ENCODE measurements around the gene UBQLN4.
"Not testable (repeated sequence)": the region's sequence is repeated elsewhere in the genome, so short reads cannot be mapped to it uniquely, and the experiment has no call there.

Gene UBQLN4

DNA sequence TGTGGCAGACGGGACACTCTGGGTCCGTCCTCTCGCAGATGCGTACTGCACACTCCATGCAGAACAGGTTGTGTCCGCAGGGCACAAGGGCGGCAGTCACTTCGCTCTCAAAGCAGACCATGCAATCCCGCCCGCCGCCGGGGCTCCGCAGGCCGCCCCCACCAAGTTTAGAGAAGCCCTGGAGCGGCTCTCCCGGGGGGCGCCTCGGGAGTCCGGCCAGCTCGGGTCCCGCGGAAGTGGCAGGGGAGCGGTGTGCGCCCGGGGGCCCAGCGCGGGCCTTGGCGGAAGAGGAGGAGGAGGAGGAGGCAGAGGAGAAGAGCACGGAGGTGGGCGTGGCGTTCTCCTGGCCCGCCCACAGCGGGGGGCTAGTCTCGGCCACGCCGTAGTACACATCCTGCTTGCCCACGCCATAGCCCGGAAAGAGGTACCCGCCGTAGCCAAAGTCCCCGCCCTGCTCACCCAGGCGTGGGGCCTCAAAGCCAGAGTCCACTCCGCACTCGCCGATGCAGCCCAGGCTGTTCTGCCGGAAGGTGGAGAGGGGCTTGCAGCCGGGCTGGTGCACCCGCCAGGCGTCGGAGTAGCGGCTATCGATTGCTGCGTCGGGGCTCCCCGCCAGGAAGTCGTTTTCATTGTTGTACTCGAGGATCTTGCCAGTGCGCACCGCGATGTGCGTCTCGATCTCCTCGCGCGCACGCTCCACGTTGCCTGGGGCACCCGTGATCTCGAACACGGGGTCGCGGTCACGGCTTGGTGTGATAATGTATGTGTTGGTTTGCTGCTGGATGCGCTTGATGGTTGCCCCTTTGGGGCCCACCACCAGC is 23.2 kb upstream of the UBQLN4 start:
- DNase-seq (ENCODE audit: low read depth): no peak
- TF ChIP-seq, protein P1, sequence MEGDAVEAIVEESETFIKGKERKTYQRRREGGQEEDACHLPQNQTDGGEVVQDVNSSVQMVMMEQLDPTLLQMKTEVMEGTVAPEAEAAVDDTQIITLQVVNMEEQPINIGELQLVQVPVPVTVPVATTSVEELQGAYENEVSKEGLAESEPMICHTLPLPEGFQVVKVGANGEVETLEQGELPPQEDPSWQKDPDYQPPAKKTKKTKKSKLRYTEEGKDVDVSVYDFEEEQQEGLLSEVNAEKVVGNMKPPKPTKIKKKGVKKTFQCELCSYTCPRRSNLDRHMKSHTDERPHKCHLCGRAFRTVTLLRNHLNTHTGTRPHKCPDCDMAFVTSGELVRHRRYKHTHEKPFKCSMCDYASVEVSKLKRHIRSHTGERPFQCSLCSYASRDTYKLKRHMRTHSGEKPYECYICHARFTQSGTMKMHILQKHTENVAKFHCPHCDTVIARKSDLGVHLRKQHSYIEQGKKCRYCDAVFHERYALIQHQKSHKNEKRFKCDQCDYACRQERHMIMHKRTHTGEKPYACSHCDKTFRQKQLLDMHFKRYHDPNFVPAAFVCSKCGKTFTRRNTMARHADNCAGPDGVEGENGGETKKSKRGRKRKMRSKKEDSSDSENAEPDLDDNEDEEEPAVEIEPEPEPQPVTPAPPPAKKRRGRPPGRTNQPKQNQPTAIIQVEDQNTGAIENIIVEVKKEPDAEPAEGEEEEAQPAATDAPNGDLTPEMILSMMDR (conservative IDR thresholded peaks at IDR 0.05; ENCODE audit: low read depth, low read length): no peak
- no peak overlapping the region for H3K4me3 ChIP-seq (ENCODE audit: low read length)

DNA sequence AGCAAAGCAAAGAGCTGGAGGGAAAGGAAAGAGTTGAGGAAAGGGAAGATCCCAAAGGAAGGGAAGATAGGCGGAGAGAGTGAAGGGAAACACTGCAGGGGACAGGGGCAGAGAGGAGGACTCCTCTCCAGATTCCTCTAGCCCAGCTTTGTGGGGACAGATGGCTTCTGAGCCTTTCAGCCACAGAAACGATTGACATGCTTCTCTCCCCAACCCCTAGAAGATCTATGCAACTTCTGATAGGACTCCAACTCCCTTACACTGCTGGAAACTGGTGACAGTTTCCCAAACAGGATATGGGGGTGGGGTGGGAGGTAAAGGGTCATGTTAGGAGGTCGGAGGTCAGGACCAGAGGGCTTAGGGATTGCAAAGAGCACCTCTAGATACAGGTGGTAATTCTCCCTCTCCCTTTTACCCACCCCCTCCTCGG is 22.2 kb upstream of the UBQLN4 start:
- H3K4me3 ChIP-seq (ENCODE audit: low read length): no peak overlapping the region
- TF ChIP-seq, protein P1 (conservative IDR thresholded peaks at IDR 0.05; ENCODE audit: low read depth, low read length): no peak
- DNase-seq (ENCODE audit: low read depth): no peak

DNA sequence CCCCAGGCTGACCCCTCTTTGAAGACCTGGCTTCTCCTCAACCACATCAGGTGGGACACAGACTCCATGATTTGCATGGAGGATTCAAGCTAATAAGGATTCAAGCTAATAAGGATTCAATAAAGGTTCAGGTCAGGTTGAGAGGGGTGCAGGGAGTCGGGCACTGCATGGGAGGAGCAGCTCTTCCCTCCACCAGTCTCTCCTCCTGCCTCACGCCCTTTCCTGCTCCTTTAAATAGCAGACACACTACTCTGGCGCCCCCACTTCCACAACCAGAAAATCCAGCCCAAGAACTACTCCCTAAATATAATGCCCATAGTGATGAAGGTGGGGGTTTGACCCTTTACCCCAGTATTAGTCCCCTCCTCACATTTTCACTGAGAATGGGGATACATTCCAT is 21.6 kb upstream of the UBQLN4 start:
- TF ChIP-seq, protein P1 (conservative IDR thresholded peaks at IDR 0.05; ENCODE audit: low read depth, low read length): no peak
- no peak overlapping the region for H3K4me3 ChIP-seq (ENCODE audit: low read length)
- no peak for DNase-seq (ENCODE audit: low read depth)

DNA sequence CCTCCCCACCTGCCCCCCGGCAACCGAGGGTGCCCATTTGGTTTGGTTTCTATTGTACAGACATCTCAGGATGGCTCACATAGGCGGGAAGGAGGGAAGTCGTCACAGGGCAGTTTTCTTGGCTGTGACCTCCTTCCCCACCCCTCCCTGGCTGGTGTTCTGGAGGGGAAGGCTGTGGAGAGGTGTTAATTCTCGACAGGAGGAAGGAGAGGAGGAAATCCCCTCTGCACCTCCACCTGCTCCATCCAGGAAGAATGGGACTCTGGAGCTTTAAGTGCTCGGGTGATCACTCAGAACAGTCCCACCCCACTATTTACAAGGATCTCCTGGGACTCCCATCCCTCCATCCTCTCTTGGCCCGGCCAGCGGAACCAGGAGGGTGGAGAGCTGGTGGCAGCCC is 21.1 kb upstream of the UBQLN4 start:
- TF ChIP-seq, protein P1 (conservative IDR thresholded peaks at IDR 0.05; ENCODE audit: low read depth, low read length): no peak
- DNase-seq (ENCODE audit: low read depth): no peak
- no peak overlapping the region for H3K4me3 ChIP-seq (ENCODE audit: low read length)

DNA sequence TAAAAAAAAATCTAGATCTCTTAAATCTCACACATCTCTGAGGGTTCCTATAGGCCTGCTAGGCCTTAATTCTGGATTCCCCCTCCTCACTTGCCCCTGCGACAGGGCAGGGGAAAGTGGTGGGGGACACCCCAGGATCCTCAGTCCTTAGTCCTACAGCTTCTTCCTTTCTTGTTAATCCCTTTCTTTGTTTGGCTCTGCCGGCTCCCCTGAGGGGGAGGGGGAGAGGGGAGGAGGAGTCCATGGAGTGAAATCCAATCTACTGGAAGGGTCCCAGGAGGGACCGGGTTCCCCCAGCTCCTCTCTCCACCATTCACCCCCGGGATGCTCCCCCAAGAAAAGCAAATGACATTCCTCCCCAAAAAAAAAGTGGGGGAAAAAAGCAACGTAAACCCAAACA is 20.1 kb upstream of the UBQLN4 start:
- no peak overlapping the region for H3K4me3 ChIP-seq (ENCODE audit: low read length)

DNA sequence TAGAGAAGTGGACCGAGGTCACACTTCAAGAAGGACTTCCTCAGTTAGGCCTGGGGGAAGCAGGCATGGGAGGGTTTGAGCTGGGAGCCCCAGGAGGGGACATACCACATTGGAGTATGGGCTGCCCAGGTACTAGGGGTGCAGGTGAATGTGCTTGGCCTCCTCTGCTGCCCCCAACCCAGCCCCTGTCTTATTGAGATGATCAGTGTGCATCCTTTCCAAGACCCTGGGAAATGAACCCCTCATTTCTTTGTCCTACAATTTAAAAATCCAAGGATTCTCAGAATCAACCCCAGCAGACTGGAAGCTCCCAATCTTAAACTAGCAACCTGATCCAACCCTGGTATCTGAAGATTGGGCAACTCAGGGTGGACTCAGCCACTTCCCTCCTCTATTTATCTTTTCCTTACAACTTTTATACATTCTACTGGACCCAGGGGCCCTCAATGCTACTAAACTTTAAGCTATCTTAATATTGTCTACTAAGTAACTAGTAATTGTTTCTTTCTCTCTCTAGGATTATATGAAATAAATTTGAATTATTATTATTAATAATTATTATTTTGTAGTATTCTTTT is 19.6 kb upstream of the UBQLN4 start:
- DNase-seq (ENCODE audit: low read depth): no peak
- H3K4me3 ChIP-seq (ENCODE audit: low read length): no peak overlapping the region
- TF ChIP-seq, protein P1 (conservative IDR thresholded peaks at IDR 0.05; ENCODE audit: low read depth, low read length): no peak

More for the DNA sequence above, 20.1 kb upstream of the UBQLN4 start:
- DNase-seq (ENCODE audit: low read depth): no peak
- TF ChIP-seq, protein P1 (conservative IDR thresholded peaks at IDR 0.05; ENCODE audit: low read depth, low read length): no peak

DNA sequence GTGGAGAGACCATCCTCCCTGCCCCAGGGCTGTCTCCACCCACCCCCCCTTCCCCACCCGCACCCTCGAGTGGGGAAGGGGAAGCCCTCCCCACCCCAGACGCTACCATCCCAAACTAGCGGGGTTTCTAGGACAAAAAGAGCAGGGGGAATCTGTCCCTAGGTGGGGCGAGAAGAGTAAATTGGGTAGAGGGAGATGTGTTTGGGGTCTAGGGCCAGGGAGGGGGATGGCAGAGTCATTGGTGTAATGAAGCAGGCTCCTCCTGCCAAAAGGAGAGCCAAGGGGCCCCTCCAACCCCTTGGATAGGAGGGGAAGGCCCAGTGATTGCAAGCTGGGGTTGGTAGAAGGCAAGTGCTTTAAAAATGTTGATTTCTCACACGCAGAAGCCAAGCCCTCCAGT is 18.7 kb upstream of the UBQLN4 start:
- H3K4me3 ChIP-seq (ENCODE audit: low read length): no peak overlapping the region
- DNase-seq (ENCODE audit: low read depth): no peak
- TF ChIP-seq, protein P1 (conservative IDR thresholded peaks at IDR 0.05; ENCODE audit: low read depth, low read length): no peak

DNA sequence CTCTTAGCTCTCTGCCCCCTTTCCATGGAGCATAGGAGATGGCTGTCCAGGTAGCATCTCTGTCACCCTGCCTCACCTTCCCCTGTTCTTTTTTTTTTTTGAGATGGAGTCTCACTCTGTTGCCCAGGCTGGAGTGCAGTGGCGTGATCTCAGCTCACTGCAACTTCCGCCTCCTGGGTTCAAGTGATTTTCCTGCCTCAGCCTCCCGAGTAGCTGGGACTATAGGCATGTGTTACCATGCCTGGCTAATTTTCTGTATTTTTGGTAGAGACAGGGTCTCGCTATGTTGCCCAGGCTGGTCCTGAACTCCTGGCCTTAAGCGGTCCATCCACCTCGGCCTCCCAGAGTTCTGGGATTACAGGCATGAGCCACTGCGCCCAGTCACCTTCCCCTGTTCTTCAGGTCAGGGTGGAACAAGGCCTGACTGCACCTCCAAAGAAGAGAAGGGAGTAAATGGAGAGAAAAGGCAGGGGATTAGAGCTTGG is 17.8 kb upstream of the UBQLN4 start:
- H3K4me3 ChIP-seq (ENCODE audit: low read length); DNase-seq (ENCODE audit: low read depth): not testable (repeated sequence)
